HG03064 (cell line): Measurements from ENCODE around the gene OBP2B.
"Not testable (repeated sequence)": the region's sequence is repeated elsewhere in the genome, so short reads cannot be mapped to it uniquely, and the experiment has no call there.

ENCODE experiments used
- ATAC-seq: cut with Tn5 transposase; IDR thresholded peaks from one replicate; pipeline ENCODE4 v1.9.1; 2021; ENCODE audit warnings: low read depth; ENCODE audit not compliant: unreplicated experiment

Gene OBP2B

GRCh38 chr9:133208880-133209300 is at the start of gene OBP2B:
Gene OBP2B, minus strand, starts transcription at chr9:133209250. Its CDS starts 51 bp downstream, at chr9:133209199.
- not testable (repeated sequence) for ATAC-seq

GRCh38 chr9:133258061-133259015 is 49.3 kb upstream of the OBP2B start:
- no peak for ATAC-seq

GRCh38 chr9:133257465-133257956 is 48.5 kb upstream of the OBP2B start:
- no peak for ATAC-seq

- no peak for ATAC-seq
These were observed 47.6 kb upstream of the OBP2B start for GRCh38 chr9:133256686-133257091.

- no peak for ATAC-seq
These were observed 47.0 kb upstream of the OBP2B start for GRCh38 chr9:133256136-133256461.

- no peak for ATAC-seq
These were observed 46.5 kb upstream of the OBP2B start for GRCh38 chr9:133255371-133256135.

GRCh38 chr9:133254471-133254870 is 45.4 kb upstream of the OBP2B start:
- ATAC-seq = no peak

GRCh38 chr9:133253268-133253667 is 44.2 kb upstream of the OBP2B start:
- no peak for ATAC-seq

- no peak for ATAC-seq
These were observed 43.4 kb upstream of the OBP2B start for GRCh38 chr9:133252301-133253020.

- no peak for ATAC-seq
These were observed 42.7 kb upstream of the OBP2B start for GRCh38 chr9:133251773-133252172.

GRCh38 chr9:133251221-133251620 is 42.2 kb upstream of the OBP2B start:
- not testable (repeated sequence) for ATAC-seq

- no peak for ATAC-seq
These were observed 41.7 kb upstream of the OBP2B start for GRCh38 chr9:133250741-133251170.

GRCh38 chr9:133249337-133249736 is 40.3 kb upstream of the OBP2B start:
- ATAC-seq = no peak

- ATAC-seq = no peak
These were observed 39.8 kb upstream of the OBP2B start for GRCh38 chr9:133248726-133249295.

- ATAC-seq = no peak
These were observed 38.6 kb upstream of the OBP2B start for GRCh38 chr9:133247632-133248031.

GRCh38 chr9:133246991-133247390 is 37.9 kb upstream of the OBP2B start:
- ATAC-seq = no peak

- ATAC-seq = no peak
These were observed 37.5 kb upstream of the OBP2B start for GRCh38 chr9:133246562-133246961.

GRCh38 chr9:133242991-133243390 is 33.9 kb upstream of the OBP2B start:
- ATAC-seq = no peak

- no peak for ATAC-seq
These were observed 33.2 kb upstream of the OBP2B start for GRCh38 chr9:133242241-133242640.

GRCh38 chr9:133239533-133240090 is 30.6 kb upstream of the OBP2B start:
- ATAC-seq = no peak
